PC-9 (cell line): ENCODE results near the gene HELZ2.

Source experiments
- CTCF ChIP-seq: fragments of 200-600 bp; sonication (generic); conservative IDR thresholded peaks from 2 replicates; pipeline ENCODE4 v1.6.1; 2017; ENCODE audit warnings: mixed run types, antibody characterized with exemption, mild to moderate bottlenecking, moderate library complexity
- EZH2 ChIP-seq: fragments of 200-600 bp; sonication (generic); IDR thresholded peaks from 2 replicates; pipeline ENCODE4 v1.8.0; 2017; ENCODE audit warnings: antibody characterized with exemption, low read depth

GRCh38 chr20:63589261-63590217, 15.5 kb upstream of the HELZ2 start:
- TF ChIP-seq CTCF (no peak), EZH2 (no peak)
